ENCODE measurements around the gene FRMD4B.

GRCh38 chr3:69162308-69162980 is 223.4 kb downstream of the FRMD4B start:
- TF ChIP-seq POLR2A (IDR thresholded peaks at IDR 0.05; ENCODE audit: low read depth), result no peak
- TF ChIP-seq CTCF (IDR thresholded peaks at IDR 0.05), result no peak
- no peak for TF ChIP-seq POLR2AphosphoS5 (IDR thresholded peaks at IDR 0.05)

Measured in esophagus muscularis mucosa (tissue), 3 donors.